Heart left ventricle (tissue), 16 donors: ENCODE data around the gene RSRC2. TPM values are rescaled to one million over a fixed set of nuclear protein-coding genes. Genes with fewer than 3 reads are reported as not detected.

Source experiments
- ATAC-seq, 4 donors: fragments of 200-7000 bp; cut with Tn5 transposase; one replicate each; pipeline ENCODE4 v1.9.1; 2020 to 2022; ENCODE audit warnings: moderate library complexity in 4 of 4, mild to moderate bottlenecking in 3 of 4, moderate number of reproducible peaks in 1 of 4
- DNase-seq, 5 donors: peaks; one replicate each; pipeline ENCODE4 v3.0.0-alpha.2; 2020
- H3K27ac ChIP-seq, 12 donors: fragments of 200-600 bp; sonication (generic) in 4 of 12; one replicate each; pipeline versions ENCODE4 v1.5.0 to v1.8.0; 2016 to 2022; ENCODE audit warnings: mild to moderate bottlenecking in 2 of 12
- H3K27me3 ChIP-seq, 9 donors: fragments of 200-600 bp; sonication (generic) in 2 of 9; one replicate each; pipeline versions ENCODE4 v1.5.1 to v1.8.0; 2016 to 2022; ENCODE audit warnings: mild to moderate bottlenecking in 3 of 9
- H3K36me3 ChIP-seq, 9 donors: fragments of 200-600 bp; sonication (generic) in 2 of 9; one replicate each; pipeline versions ENCODE4 v1.5.0 to v1.8.0; 2018 to 2022; ENCODE audit warnings: mild to moderate bottlenecking in 2 of 9
- H3K4me1 ChIP-seq, 12 donors: fragments of 200-600 bp; sonication (generic) in 4 of 12; one replicate each; pipeline versions ENCODE4 v1.5.0 to v1.8.0; 2016 to 2022; ENCODE audit warnings: mild to moderate bottlenecking in 3 of 12
- H3K4me3 ChIP-seq, 12 donors: fragments of 200-600 bp; sonication (generic) in 4 of 12; one replicate each; pipeline versions ENCODE4 v1.5.0 to v1.8.0; 2017 to 2022; ENCODE audit warnings: mild to moderate bottlenecking in 9 of 12, moderate library complexity in 4 of 12
- H3K9me3 ChIP-seq, 12 donors: fragments of 200-600 bp; sonication (generic) in 4 of 12; one replicate each; pipeline versions ENCODE4 v1.5.0 to v1.8.0; 2016 to 2022; ENCODE audit warnings: mild to moderate bottlenecking in 1 of 12
- POLR2A ChIP-seq, 2 donors: fragments of 450-650 bp; IDR thresholded peaks; one replicate each; pipeline ENCODE4 v1.6.1; 2017; ENCODE audit warnings: antibody characterized with exemption in 2 of 2, mild to moderate bottlenecking in 2 of 2, moderate library complexity in 2 of 2
- whole genome bisulfite sequencing, 4 donors: extraction: QIAGEN DNeasy Blood & Tissue Kit in 2 of 4; methylation state at CpG; one replicate each; pipeline versions ENCODE4 v1.1.5 to v1.1.7; 2013 to 2018; 5-methylcytosine and 5-hydroxymethylcytosine counted together
- intact Hi-C, 10 donors: fragments of 100-400 bp; cut with DNase I; formaldehyde crosslinking; loops; one replicate each; pipeline versions ENCODE4 v1.11.1 to v1.14.2; 2022
- polyA plus RNA-seq, 2 donors: library from polyadenylated mRNA; stranded (reverse); fragments of 200-250 nt; gene quantifications; one replicate each; pipeline ENCODE4 v1.2.3, GENCODE V29; 2013
- total RNA-seq, 9 donors: library from RNA; depleted of rRNA in 2 of 9; stranded (reverse); fragments of >200 nt in 2 of 9; fragmentation: NEBNext Ultra II Directional in 3 of 9; extraction: Animal tissue kit (Norgen Biotek cat#: 25700) in 3 of 9; gene quantifications; one replicate each; pipeline versions ENCODE4 v1.1.0 to v1.2.4, GENCODE V29; 2016 to 2023
- TF ChIP-seq, protein P1 (sequence below), 12 donors: fragments of 200-600 bp; sonication (generic) in 4 of 12; IDR thresholded peaks; one replicate each; pipeline versions ENCODE4 v1.5.0 to v1.8.0; 2018 to 2022; ENCODE audit warnings: antibody characterized with exemption in 12 of 12, mild to moderate bottlenecking in 5 of 12
- donor health status: ischemic (EF 13 %, LVEDD 7.1; RV severe dilation, severe dysfunction).
- donor health status: healthy with polysubstance abuse.
- donor health status: DM: no; HTN: yes; CAD: no.
- donor health status: DM: no; HTN: no; CAD: no.
- donor health status: ischemic (EF 25% LVEDD 6.9; RV normal size, moderate dysfunction).
- donor health status: ischemic (EF 25% LVEDD 5.7; RV mildly dilated, moderate dysfunction).
- donor health status: healthy.
- donor health status: DM: yes; HTN: yes; CAD: no.
- donor health status: ischemic (EF 35%, LVEDD 5.7; RV mildly dilated, moderate dysfunction).
- donor health status: nonischemic (EF 11% LVEDD 7.7; RV severe dilation, severe dysfunction).
- donor health status: DM: yes; HTN: yes; CAD: no.
- donor health status: PGD.
- donor health status: ischemic (EF 29% LVEDD 5.4; RV normal size, mild dysfunction).
- donor health status: nonischemic (EF 23%, LVEDD 6.1; RV moderate dilation, normal function).

RSRC2 gene
- total and polyA plus RNA-seq, 11 donors, result 31.1 to 46.5 (median 35.3) TPM

- Histone ChIP-seq H3K36me3 (peaks cover 0 to 77% (median 21%) of the 10 kb centered on the region in 9 donors), H3K9me3 (no peaks in the 10 kb centered on the region), H3K4me3 (no peak overlapping the region), H3K27ac (no peak overlapping the region), H3K4me1 (no peaks in the 10 kb centered on the region), H3K27me3 (no peaks in the 10 kb centered on the region)
- no peak for DNase-seq
- TF ChIP-seq, protein P1, sequence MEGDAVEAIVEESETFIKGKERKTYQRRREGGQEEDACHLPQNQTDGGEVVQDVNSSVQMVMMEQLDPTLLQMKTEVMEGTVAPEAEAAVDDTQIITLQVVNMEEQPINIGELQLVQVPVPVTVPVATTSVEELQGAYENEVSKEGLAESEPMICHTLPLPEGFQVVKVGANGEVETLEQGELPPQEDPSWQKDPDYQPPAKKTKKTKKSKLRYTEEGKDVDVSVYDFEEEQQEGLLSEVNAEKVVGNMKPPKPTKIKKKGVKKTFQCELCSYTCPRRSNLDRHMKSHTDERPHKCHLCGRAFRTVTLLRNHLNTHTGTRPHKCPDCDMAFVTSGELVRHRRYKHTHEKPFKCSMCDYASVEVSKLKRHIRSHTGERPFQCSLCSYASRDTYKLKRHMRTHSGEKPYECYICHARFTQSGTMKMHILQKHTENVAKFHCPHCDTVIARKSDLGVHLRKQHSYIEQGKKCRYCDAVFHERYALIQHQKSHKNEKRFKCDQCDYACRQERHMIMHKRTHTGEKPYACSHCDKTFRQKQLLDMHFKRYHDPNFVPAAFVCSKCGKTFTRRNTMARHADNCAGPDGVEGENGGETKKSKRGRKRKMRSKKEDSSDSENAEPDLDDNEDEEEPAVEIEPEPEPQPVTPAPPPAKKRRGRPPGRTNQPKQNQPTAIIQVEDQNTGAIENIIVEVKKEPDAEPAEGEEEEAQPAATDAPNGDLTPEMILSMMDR (IDR thresholded peaks at IDR 0.05), result no peak
- TF ChIP-seq POLR2A (IDR thresholded peaks at IDR 0.05), result no peak
- ATAC-seq, result no peak
- intact Hi-C loops, result no loop called here
- 93 to 98% (median 96%) methylated on average over 2 of the region's 2 CpGs for WGBS, 4 donors
Measured at GRCh38 chr12:122545855-122546254, 19.1 kb upstream of the RSRC2 start.

DNA sequence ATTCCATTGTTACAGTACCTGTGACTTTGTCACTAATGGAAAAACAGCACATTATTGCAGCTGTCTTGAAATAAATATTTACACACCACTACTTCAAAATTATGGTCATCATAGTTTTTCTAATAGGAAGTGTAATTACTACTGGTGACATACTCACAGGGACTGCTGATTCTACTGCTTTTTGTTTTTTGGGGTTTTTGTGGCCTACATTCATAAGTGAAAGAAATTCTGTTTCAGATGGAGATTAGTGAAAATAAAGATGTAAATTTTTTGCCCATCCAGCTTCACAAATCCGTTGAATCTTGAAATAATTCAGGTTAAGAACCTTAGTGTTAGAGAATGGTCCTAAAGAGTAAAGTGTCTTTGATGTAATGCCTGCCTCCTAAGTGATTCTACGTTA lies 17.8 kb upstream of the RSRC2 start:
- no peak for ATAC-seq

GRCh38 chr12:122538496-122538895 lies 11.8 kb upstream of the RSRC2 start:
- Histone ChIP-seq H3K27ac (no peak overlapping the region), H3K4me1 (no peaks in the 10 kb centered on the region), H3K4me3 (no peak overlapping the region), H3K9me3 (no peaks in the 10 kb centered on the region), H3K27me3 (no peaks in the 10 kb centered on the region), H3K36me3 (peaks cover 0 to 61% (median 6%) of the 10 kb centered on the region in 9 donors)
- no peak for TF ChIP-seq POLR2A (IDR thresholded peaks at IDR 0.05)
- TF ChIP-seq, protein P1 (IDR thresholded peaks at IDR 0.05), result no peak
- ATAC-seq (no peak), DNase-seq (no peak)
- 93 to 96% (median 96%) methylated on average over 5 of the region's 5 CpGs for WGBS, 4 donors
- intact Hi-C loops, result loop anchor here in 1 of 10 donors (10.0 kb wide), 1 partner anchor 206 kb away; no protein-coding TSS in a partner anchor

More for the DNA sequence above, 17.8 kb upstream of the RSRC2 start:
- H3K9me3 ChIP-seq, result no peaks in the 10 kb centered on the region
- H3K36me3 ChIP-seq, result peaks cover 0 to 68% (median 19%) of the 10 kb centered on the region in 9 donors
- 92 to 96% (median 95%) methylated on average over 2 of the region's 2 CpGs for WGBS, 4 donors
- H3K27ac ChIP-seq, result no peak overlapping the region
- TF ChIP-seq, protein P1 (IDR thresholded peaks at IDR 0.05), result no peak
- TF ChIP-seq POLR2A (IDR thresholded peaks at IDR 0.05), result no peak
- intact Hi-C loops, result no loop called here
- H3K27me3 ChIP-seq, result no peaks in the 10 kb centered on the region
- H3K4me1 ChIP-seq, result no peaks in the 10 kb centered on the region
- no peak overlapping the region for H3K4me3 ChIP-seq
- no peak for DNase-seq

DNA sequence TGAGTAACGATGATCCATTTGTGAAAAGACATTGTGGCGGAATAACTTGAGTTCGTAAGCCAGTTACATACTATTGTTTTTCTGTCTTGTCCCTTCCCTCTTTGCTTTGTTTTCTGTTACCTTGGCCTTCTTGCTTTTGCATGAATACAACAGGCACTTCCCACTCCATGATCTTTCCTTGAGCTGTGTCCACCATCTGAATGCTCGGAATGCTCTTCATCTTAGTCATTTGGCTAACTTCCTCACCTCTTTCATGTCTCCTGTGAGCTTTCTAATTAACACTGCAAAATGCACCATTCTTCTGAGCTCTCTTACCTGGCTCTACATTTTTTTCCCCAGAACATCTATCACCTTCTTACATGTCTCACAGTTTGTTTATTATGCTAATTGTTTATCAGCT lies 10.3 kb upstream of the RSRC2 start:
- no peak for ATAC-seq
- Histone ChIP-seq H3K4me1 (no peaks in the 10 kb centered on the region), H3K27me3 (no peaks in the 10 kb centered on the region), H3K9me3 (no peaks in the 10 kb centered on the region), H3K36me3 (peaks cover 0 to 55% (median 6%) of the 10 kb centered on the region in 9 donors), H3K27ac (no peak overlapping the region), H3K4me3 (no peak overlapping the region)
- DNase-seq, result no peak
- intact Hi-C loops, result loop anchor here in 1 of 10 donors (10.0 kb wide), 1 partner anchor 208 kb away; no protein-coding TSS in a partner anchor
- TF ChIP-seq, protein P1 (IDR thresholded peaks at IDR 0.05), result no peak
- TF ChIP-seq POLR2A (IDR thresholded peaks at IDR 0.05), result no peak
- WGBS, 4 donors, result 95 to 97% (median 96%) methylated on average over 4 of the region's 4 CpGs
